HEK293 (cell line): Measurements from ENCODE around the gene CCNY.
"Not testable (repeated sequence)": the region's sequence is repeated elsewhere in the genome, so short reads cannot be mapped to it uniquely, and the experiment has no call there.

Source experiments
- ATF2 ChIP-seq: fragments of 450-650 bp; formaldehyde crosslinking; IDR thresholded peaks from 2 replicates; pipeline ENCODE4 v1.5.1; 2016; ENCODE audit warnings: missing biosample characterization, missing genetic modification characterization, low read depth
- CTCF ChIP-seq: fragments of 450-650 bp; formaldehyde crosslinking; IDR thresholded peaks from 2 replicates; pipeline ENCODE4 v1.5.1; 2016; ENCODE audit warnings: missing biosample characterization, missing genetic modification characterization
- IKZF3 ChIP-seq: fragments of 450-650 bp; IDR thresholded peaks from 2 replicates; pipeline ENCODE4 v1.5.0; 2018; ENCODE audit warnings: missing biosample characterization, mild to moderate bottlenecking, missing genetic modification characterization, moderate library complexity
- TCF7L2 ChIP-seq: IDR thresholded peaks from 2 replicates; pipeline ENCODE4 v1.6.1; 2011; ENCODE audit warnings: low read depth, mild to moderate bottlenecking, inconsistent platforms, low read length, moderate library complexity, borderline replicate concordance
- ZBTB20 ChIP-seq: fragments of 450-650 bp; formaldehyde crosslinking; IDR thresholded peaks from 2 replicates; pipeline ENCODE4 v1.5.1; 2016; ENCODE audit warnings: missing biosample characterization, missing genetic modification characterization
- ZNF114 ChIP-seq: fragments of 450-650 bp; formaldehyde crosslinking; IDR thresholded peaks from 2 replicates; pipeline ENCODE4 v1.5.0; 2017; ENCODE audit warnings: missing biosample characterization, missing genetic modification characterization
- ZNF157 ChIP-seq: fragments of 450-650 bp; formaldehyde crosslinking; IDR thresholded peaks from 2 replicates; pipeline ENCODE4 v1.5.1; 2016; ENCODE audit warnings: missing biosample characterization, missing genetic modification characterization
- ZNF175 ChIP-seq: fragments of 450-650 bp; formaldehyde crosslinking; IDR thresholded peaks from 2 replicates; pipeline ENCODE4 v1.5.1; 2016; ENCODE audit warnings: missing biosample characterization, missing genetic modification characterization
- ZNF362 ChIP-seq: fragments of 450-650 bp; formaldehyde crosslinking; IDR thresholded peaks from 2 replicates; pipeline ENCODE4 v1.5.1; 2016; ENCODE audit warnings: missing biosample characterization, missing genetic modification characterization
- ZNF707 ChIP-seq: fragments of 450-650 bp; formaldehyde crosslinking; IDR thresholded peaks from 2 replicates; pipeline ENCODE4 v1.5.1; 2016; ENCODE audit warnings: missing biosample characterization, missing genetic modification characterization
- ZNF768 ChIP-seq: fragments of 450-650 bp; formaldehyde crosslinking; IDR thresholded peaks from 2 replicates; pipeline ENCODE4 v1.5.1; 2018; ENCODE audit warnings: missing biosample characterization, mild to moderate bottlenecking, missing genetic modification characterization
- ZNF777 ChIP-seq: fragments of 450-650 bp; formaldehyde crosslinking; IDR thresholded peaks from 2 replicates; pipeline ENCODE4 v1.5.1; 2017; ENCODE audit warnings: missing biosample characterization, missing genetic modification characterization, borderline replicate concordance
- ZNF785 ChIP-seq: fragments of 450-650 bp; formaldehyde crosslinking; IDR thresholded peaks from 2 replicates; pipeline ENCODE4 v1.5.1; 2016; ENCODE audit warnings: missing biosample characterization, missing genetic modification characterization

GRCh38 chr10:35518187-35518586 lies 181.9 kb downstream of the CCNY start:
- not testable (repeated sequence) for TF ChIP-seq ZNF175 (tag by site-specific recombination); ZNF768 (tag by site-specific recombination); ZNF777; CTCF (tag by site-specific recombination); ZNF785 (tag by site-specific recombination); TCF7L2; ATF2 (tag by site-specific recombination); ZNF157 (tag by site-specific recombination); ZBTB20 (tag by site-specific recombination); ZNF362 (tag by site-specific recombination); ZNF114; IKZF3 (tag by site-specific recombination); ZNF707 (tag by site-specific recombination)
